GM23338 (cell line): ENCODE measurements around the gene C3orf49. TPM values are rescaled to one million over a fixed set of nuclear protein-coding genes. Genes with fewer than 3 reads are reported as not detected.

Experiments used
- ATAC-seq: fragments of 200-7000 bp; cut with Tn5 transposase; 3 replicates; pipeline ENCODE4 v1.9.1; 2020
- DNase-seq: peaks from one replicate; pipeline ENCODE4 v3.0.0-alpha.2; 2015; ENCODE audit warnings: low spot score
- H2AFZ ChIP-seq: fragments of 200-600 bp; sonication (generic); 2 replicates; pipeline ENCODE4 v1.8.0; 2016; ENCODE audit warnings: antibody characterized with exemption, mild to moderate bottlenecking, moderate library complexity
- H3F3A ChIP-seq: fragments of 200-600 bp; sonication (generic); replicated peaks from 2 replicates; pipeline ENCODE4 v1.8.0; 2017; ENCODE audit warnings: antibody characterized with exemption, mixed run types, low read depth
- H3K27ac ChIP-seq: fragments of 200-600 bp; sonication (generic); 2 replicates; pipeline ENCODE4 v1.6.1; 2016; ENCODE audit warnings: low read depth
- H3K27me3 ChIP-seq: fragments of 200-600 bp; sonication (generic); 2 replicates; pipeline ENCODE4 v1.8.0; 2016; ENCODE audit warnings: mild to moderate bottlenecking, mixed run types, moderate library complexity; ENCODE audit not compliant: insufficient read depth
- H3K36me3 ChIP-seq: fragments of 200-600 bp; sonication (generic); 2 replicates; pipeline ENCODE4 v1.8.0; 2016; ENCODE audit warnings: mild to moderate bottlenecking; ENCODE audit not compliant: insufficient read depth
- H3K4me1 ChIP-seq: fragments of 200-600 bp; sonication (generic); 2 replicates; pipeline ENCODE4 v1.8.0; 2016; ENCODE audit warnings: mild to moderate bottlenecking, moderate library complexity; ENCODE audit not compliant: insufficient read depth
- H3K4me2 ChIP-seq: fragments of 200-600 bp; sonication (generic); 2 replicates; pipeline ENCODE4 v1.7.1; 2017; ENCODE audit warnings: mixed run types
- H3K4me3 ChIP-seq: fragments of 200-600 bp; sonication (generic); 2 replicates; pipeline ENCODE4 v1.6.1; 2016; ENCODE audit warnings: mixed run types
- H3K79me2 ChIP-seq: fragments of 200-600 bp; sonication (generic); replicated peaks from 2 replicates; pipeline ENCODE4 v1.8.0; 2017; ENCODE audit warnings: mild to moderate bottlenecking; ENCODE audit not compliant: insufficient read depth
- H3K9me2 ChIP-seq: fragments of 200-600 bp; sonication (generic); 2 replicates; pipeline ENCODE4 v1.8.0; 2017; ENCODE audit not compliant: insufficient read depth
- H4K20me1 ChIP-seq: fragments of 200-600 bp; sonication (generic); replicated peaks from 2 replicates; pipeline ENCODE4 v1.8.0; 2017; ENCODE audit warnings: mild to moderate bottlenecking; ENCODE audit not compliant: insufficient read depth
- H3K27ac Mint-ChIP-seq: 2 replicates; pipeline ENCODE4 v1.8.0; 2020; ENCODE audit warnings: inconsistent platforms, mild to moderate bottlenecking, moderate library complexity, mixed read lengths
- H3K27me3 Mint-ChIP-seq: 3 replicates; pipeline ENCODE4 v1.8.0; 2022; ENCODE audit warnings: low read depth, mild to moderate bottlenecking, moderate library complexity, mixed read lengths, inconsistent platforms; ENCODE audit not compliant: insufficient read depth, poor library complexity
- H3K36me3 Mint-ChIP-seq: 3 replicates; pipeline ENCODE4 v1.8.0; 2021; ENCODE audit warnings: low read depth, mild to moderate bottlenecking, inconsistent platforms, moderate library complexity, mixed read lengths
- H3K4me1 Mint-ChIP-seq: 3 replicates; pipeline ENCODE4 v1.8.0; 2020; ENCODE audit warnings: mild to moderate bottlenecking, inconsistent platforms, mixed read lengths
- H3K4me3 Mint-ChIP-seq: 3 replicates; pipeline ENCODE4 v1.8.0; 2021; ENCODE audit warnings: moderate library complexity, mild to moderate bottlenecking, inconsistent platforms, mixed read lengths
- H3K9me3 Mint-ChIP-seq: 3 replicates; pipeline ENCODE4 v1.8.0; 2020; ENCODE audit warnings: moderate library complexity, mild to moderate bottlenecking, inconsistent platforms, mixed read lengths
- CREB1 ChIP-seq: fragments of 250-450 bp; sonication (Bioruptor Pico); IDR thresholded peaks from 2 replicates; pipeline ENCODE4 v1.5.0; 2020; ENCODE audit warnings: low read depth, mild to moderate bottlenecking, moderate library complexity
- EZH2 ChIP-seq: fragments of 200-600 bp; sonication (generic); IDR thresholded peaks from one replicate; pipeline ENCODE4 v1.8.0; 2017; ENCODE audit warnings: antibody characterized with exemption, mild to moderate bottlenecking, low read depth; ENCODE audit not compliant: unreplicated experiment
- EZH2phosphoT487 ChIP-seq: fragments of 200-600 bp; sonication (generic); IDR thresholded peaks from one replicate; pipeline ENCODE4 v1.8.1; 2018; ENCODE audit warnings: antibody characterized with exemption; ENCODE audit not compliant: unreplicated experiment
- NANOG ChIP-seq: IDR thresholded peaks from 2 replicates; pipeline ENCODE4 v1.6.1; 2016; ENCODE audit warnings: antibody characterized with exemption, borderline replicate concordance
- POLR2AphosphoS5 ChIP-seq: IDR thresholded peaks from 2 replicates; pipeline ENCODE4 v1.6.1; 2016; ENCODE audit warnings: antibody characterized with exemption, low read depth
- STAT1 ChIP-seq: IDR thresholded peaks from one replicate; pipeline ENCODE4 v1.6.1; 2016; ENCODE audit warnings: antibody characterized with exemption; ENCODE audit not compliant: unreplicated experiment
- ZNF331 ChIP-seq: fragments of 250-450 bp; sonication (Bioruptor Pico); IDR thresholded peaks from 2 replicates; pipeline ENCODE4 v1.5.0; 2020; ENCODE audit warnings: low read depth, mild to moderate bottlenecking, moderate library complexity
- polyA plus RNA-seq: library from polyadenylated mRNA; unstranded; fragments of >200 nt; fragmentation: Nextera tagmentation; extraction: Ambion mirVana; gene quantifications from 2 replicates; pipeline ENCODE4 v1.2.1, GENCODE V29; 2016
- total RNA-seq: library from RNA; depleted of rRNA; stranded (reverse); fragments of >200 nt; shearing (Covaris generic); gene quantifications from 2 replicates; pipeline ENCODE4 v1.2.3, GENCODE V29; 2014
- TF ChIP-seq, protein P1 (sequence below): IDR thresholded peaks from 2 replicates; pipeline ENCODE4 v1.6.1; 2016; ENCODE audit warnings: antibody characterized with exemption
- TF ChIP-seq, protein P2 (sequence below), 2 experiments: fragments of 200-600 bp in 1 of 2; sonication (generic) in 1 of 2; conservative IDR thresholded peaks; 2 replicates each; pipeline versions ENCODE4 v1.5.1 to v1.6.1; 2016 to 2017; ENCODE audit warnings: antibody characterized with exemption in 2 of 2, low read depth in 2 of 2, mild to moderate bottlenecking in 2 of 2, moderate library complexity in 1 of 2
- TF ChIP-seq, protein P3 (sequence below): IDR thresholded peaks from one replicate; pipeline ENCODE4 v1.6.1; 2018; ENCODE audit warnings: antibody characterized with exemption; ENCODE audit not compliant: unreplicated experiment
- TF ChIP-seq, protein P4 (sequence below): fragments of 250-450 bp; sonication (Bioruptor Pico); IDR thresholded peaks from 2 replicates; pipeline ENCODE4 v1.5.0; 2020; ENCODE audit warnings: mild to moderate bottlenecking, moderate library complexity

The C3orf49 gene
- total and polyA plus RNA-seq, 2 experiments from 2014 or later = 0.23 TPM; not detected in 1

DNA sequence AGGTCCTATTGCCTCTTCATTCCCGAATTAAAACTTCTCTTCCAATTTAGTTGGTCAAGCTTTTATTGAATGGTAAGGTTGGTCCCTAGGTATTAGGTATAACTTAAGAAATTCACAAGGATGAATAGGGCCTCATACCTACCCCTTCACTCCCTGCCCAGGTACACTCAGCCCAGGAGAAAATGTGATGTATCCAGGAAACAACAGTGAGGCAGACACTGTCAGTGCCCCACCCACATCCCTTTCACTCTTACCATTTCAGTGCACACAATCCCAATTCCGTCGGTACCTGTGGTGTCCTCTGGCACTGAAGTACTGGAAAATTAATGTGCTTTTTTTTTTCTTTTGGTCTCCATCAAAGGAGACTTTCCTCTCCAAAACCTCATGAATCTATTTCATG is 10.5 kb upstream of the C3orf49 start:
- TF ChIP-seq, protein P1, sequence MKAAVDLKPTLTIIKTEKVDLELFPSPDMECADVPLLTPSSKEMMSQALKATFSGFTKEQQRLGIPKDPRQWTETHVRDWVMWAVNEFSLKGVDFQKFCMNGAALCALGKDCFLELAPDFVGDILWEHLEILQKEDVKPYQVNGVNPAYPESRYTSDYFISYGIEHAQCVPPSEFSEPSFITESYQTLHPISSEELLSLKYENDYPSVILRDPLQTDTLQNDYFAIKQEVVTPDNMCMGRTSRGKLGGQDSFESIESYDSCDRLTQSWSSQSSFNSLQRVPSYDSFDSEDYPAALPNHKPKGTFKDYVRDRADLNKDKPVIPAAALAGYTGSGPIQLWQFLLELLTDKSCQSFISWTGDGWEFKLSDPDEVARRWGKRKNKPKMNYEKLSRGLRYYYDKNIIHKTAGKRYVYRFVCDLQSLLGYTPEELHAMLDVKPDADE = no peak
- TF ChIP-seq, protein P2, sequence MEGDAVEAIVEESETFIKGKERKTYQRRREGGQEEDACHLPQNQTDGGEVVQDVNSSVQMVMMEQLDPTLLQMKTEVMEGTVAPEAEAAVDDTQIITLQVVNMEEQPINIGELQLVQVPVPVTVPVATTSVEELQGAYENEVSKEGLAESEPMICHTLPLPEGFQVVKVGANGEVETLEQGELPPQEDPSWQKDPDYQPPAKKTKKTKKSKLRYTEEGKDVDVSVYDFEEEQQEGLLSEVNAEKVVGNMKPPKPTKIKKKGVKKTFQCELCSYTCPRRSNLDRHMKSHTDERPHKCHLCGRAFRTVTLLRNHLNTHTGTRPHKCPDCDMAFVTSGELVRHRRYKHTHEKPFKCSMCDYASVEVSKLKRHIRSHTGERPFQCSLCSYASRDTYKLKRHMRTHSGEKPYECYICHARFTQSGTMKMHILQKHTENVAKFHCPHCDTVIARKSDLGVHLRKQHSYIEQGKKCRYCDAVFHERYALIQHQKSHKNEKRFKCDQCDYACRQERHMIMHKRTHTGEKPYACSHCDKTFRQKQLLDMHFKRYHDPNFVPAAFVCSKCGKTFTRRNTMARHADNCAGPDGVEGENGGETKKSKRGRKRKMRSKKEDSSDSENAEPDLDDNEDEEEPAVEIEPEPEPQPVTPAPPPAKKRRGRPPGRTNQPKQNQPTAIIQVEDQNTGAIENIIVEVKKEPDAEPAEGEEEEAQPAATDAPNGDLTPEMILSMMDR (conservative IDR thresholded peaks at IDR 0.05; ENCODE audit: low read depth in 2 of 2) = no peak
- no peak for TF ChIP-seq NANOG
- TF ChIP-seq, protein P3, sequence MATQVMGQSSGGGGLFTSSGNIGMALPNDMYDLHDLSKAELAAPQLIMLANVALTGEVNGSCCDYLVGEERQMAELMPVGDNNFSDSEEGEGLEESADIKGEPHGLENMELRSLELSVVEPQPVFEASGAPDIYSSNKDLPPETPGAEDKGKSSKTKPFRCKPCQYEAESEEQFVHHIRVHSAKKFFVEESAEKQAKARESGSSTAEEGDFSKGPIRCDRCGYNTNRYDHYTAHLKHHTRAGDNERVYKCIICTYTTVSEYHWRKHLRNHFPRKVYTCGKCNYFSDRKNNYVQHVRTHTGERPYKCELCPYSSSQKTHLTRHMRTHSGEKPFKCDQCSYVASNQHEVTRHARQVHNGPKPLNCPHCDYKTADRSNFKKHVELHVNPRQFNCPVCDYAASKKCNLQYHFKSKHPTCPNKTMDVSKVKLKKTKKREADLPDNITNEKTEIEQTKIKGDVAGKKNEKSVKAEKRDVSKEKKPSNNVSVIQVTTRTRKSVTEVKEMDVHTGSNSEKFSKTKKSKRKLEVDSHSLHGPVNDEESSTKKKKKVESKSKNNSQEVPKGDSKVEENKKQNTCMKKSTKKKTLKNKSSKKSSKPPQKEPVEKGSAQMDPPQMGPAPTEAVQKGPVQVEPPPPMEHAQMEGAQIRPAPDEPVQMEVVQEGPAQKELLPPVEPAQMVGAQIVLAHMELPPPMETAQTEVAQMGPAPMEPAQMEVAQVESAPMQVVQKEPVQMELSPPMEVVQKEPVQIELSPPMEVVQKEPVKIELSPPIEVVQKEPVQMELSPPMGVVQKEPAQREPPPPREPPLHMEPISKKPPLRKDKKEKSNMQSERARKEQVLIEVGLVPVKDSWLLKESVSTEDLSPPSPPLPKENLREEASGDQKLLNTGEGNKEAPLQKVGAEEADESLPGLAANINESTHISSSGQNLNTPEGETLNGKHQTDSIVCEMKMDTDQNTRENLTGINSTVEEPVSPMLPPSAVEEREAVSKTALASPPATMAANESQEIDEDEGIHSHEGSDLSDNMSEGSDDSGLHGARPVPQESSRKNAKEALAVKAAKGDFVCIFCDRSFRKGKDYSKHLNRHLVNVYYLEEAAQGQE = no peak
- TF ChIP-seq, protein P4, sequence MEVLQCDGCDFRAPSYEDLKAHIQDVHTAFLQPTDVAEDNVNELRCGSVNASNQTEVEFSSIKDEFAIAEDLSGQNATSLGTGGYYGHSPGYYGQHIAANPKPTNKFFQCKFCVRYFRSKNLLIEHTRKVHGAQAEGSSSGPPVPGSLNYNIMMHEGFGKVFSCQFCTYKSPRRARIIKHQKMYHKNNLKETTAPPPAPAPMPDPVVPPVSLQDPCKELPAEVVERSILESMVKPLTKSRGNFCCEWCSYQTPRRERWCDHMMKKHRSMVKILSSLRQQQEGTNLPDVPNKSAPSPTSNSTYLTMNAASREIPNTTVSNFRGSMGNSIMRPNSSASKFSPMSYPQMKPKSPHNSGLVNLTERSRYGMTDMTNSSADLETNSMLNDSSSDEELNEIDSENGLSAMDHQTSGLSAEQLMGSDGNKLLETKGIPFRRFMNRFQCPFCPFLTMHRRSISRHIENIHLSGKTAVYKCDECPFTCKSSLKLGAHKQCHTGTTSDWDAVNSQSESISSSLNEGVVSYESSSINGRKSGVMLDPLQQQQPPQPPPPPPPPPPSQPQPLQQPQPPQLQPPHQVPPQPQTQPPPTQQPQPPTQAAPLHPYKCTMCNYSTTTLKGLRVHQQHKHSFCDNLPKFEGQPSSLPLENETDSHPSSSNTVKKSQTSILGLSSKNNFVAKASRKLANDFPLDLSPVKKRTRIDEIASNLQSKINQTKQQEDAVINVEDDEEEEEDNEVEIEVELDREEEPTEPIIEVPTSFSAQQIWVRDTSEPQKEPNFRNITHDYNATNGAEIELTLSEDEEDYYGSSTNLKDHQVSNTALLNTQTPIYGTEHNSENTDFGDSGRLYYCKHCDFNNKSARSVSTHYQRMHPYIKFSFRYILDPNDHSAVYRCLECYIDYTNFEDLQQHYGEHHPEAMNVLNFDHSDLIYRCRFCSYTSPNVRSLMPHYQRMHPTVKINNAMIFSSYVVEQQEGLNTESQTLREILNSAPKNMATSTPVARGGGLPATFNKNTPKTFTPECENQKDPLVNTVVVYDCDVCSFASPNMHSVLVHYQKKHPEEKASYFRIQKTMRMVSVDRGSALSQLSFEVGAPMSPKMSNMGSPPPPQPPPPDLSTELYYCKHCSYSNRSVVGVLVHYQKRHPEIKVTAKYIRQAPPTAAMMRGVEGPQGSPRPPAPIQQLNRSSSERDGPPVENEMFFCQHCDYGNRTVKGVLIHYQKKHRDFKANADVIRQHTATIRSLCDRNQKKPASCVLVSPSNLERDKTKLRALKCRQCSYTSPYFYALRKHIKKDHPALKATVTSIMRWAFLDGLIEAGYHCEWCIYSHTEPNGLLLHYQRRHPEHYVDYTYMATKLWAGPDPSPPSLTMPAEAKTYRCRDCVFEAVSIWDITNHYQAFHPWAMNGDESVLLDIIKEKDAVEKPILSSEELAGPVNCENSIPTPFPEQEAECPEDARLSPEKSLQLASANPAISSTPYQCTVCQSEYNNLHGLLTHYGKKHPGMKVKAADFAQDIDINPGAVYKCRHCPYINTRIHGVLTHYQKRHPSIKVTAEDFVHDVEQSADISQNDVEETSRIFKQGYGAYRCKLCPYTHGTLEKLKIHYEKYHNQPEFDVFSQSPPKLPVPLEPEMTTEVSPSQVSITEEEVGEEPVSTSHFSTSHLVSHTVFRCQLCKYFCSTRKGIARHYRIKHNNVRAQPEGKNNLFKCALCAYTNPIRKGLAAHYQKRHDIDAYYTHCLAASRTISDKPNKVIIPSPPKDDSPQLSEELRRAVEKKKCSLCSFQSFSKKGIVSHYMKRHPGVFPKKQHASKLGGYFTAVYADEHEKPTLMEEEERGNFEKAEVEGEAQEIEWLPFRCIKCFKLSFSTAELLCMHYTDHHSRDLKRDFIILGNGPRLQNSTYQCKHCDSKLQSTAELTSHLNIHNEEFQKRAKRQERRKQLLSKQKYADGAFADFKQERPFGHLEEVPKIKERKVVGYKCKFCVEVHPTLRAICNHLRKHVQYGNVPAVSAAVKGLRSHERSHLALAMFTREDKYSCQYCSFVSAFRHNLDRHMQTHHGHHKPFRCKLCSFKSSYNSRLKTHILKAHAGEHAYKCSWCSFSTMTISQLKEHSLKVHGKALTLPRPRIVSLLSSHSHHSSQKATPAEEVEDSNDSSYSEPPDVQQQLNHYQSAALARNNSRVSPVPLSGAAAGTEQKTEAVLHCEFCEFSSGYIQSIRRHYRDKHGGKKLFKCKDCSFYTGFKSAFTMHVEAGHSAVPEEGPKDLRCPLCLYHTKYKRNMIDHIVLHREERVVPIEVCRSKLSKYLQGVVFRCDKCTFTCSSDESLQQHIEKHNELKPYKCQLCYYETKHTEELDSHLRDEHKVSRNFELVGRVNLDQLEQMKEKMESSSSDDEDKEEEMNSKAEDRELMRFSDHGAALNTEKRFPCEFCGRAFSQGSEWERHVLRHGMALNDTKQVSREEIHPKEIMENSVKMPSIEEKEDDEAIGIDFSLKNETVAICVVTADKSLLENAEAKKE (CRISPR knock-in tag) = no peak
- TF ChIP-seq POLR2AphosphoS5 = no peak
- TF ChIP-seq EZH2 = no peak
- TF ChIP-seq ZNF331 (CRISPR knock-in tag) = no peak
- TF ChIP-seq CREB1 (CRISPR knock-in tag) = no peak
- no peak for TF ChIP-seq STAT1
- TF ChIP-seq EZH2phosphoT487 = no peak
- peaks cover 5% of the 10 kb centered on the region; the same call in 2 of the 3 replicates for H3K4me1 Mint-ChIP-seq
- no peaks in the 10 kb centered on the region for H3K27me3 ChIP-seq
- no peaks in the 10 kb centered on the region for H3K79me2 ChIP-seq
- ATAC-seq (no peak), DNase-seq (no peak)
- H2AFZ ChIP-seq = no peak overlapping the region
- no peaks in the 10 kb centered on the region for H3K9me2 ChIP-seq
- H3K36me3 ChIP-seq = no peaks in the 10 kb centered on the region
- no peak overlapping the region for H3K4me3 ChIP-seq
- H3F3A ChIP-seq = no peaks in the 10 kb centered on the region
- no peaks in the 10 kb centered on the region for H3K9me3 Mint-ChIP-seq
- no peak overlapping the region for H3K27ac Mint-ChIP-seq
- no peak overlapping the region for H3K27ac ChIP-seq
- no peak overlapping the region for H3K4me2 ChIP-seq
- H3K27me3 Mint-ChIP-seq = no peaks in the 10 kb centered on the region
- H3K36me3 Mint-ChIP-seq = no peaks in the 10 kb centered on the region; the same call in 2 of the 3 replicates
- no peaks in the 10 kb centered on the region for H3K4me1 ChIP-seq
- no peak overlapping the region for H3K4me3 Mint-ChIP-seq
- no peaks in the 10 kb centered on the region for H4K20me1 ChIP-seq
